ENCODE data around the gene IGSF6.

GRCh38 chr16:21602785-21603184, 49.6 kb downstream of the IGSF6 start:
- TF ChIP-seq POLR2A (IDR thresholded peaks at IDR 0.05) (no peak), CTCF (IDR thresholded peaks at IDR 0.05) (no peak)

Measured in lower leg skin (tissue), 3 donors.